Karpas-422 (cell line): Measurements from ENCODE around the gene NFATC1. TPM values are rescaled to one million over a fixed set of nuclear protein-coding genes. Genes with fewer than 3 reads are reported as not detected.

ENCODE experiments used
- DNase-seq: peaks from one replicate; pipeline ENCODE4 v3.0.0-alpha.2; 2015
- H2AFZ ChIP-seq: fragments of 200-600 bp; sonication (generic); 2 replicates; pipeline ENCODE4 v1.6.1; 2014; ENCODE audit warnings: antibody characterized with exemption, low read length, mixed read lengths
- H3K27ac ChIP-seq: fragments of 200-600 bp; sonication (generic); 2 replicates; pipeline ENCODE4 v1.5.1; 2014; ENCODE audit warnings: mild to moderate bottlenecking, low read length, moderate library complexity
- H3K27me3 ChIP-seq: fragments of 200-600 bp; sonication (generic); 2 replicates; pipeline ENCODE4 v1.6.1; 2014; ENCODE audit warnings: low read length, mixed read lengths
- H3K36me3 ChIP-seq: fragments of 200-600 bp; sonication (generic); 2 replicates; pipeline ENCODE4 v1.6.1; 2014; ENCODE audit warnings: low read length, mixed read lengths; ENCODE audit not compliant: insufficient read depth
- H3K4me1 ChIP-seq: fragments of 200-600 bp; sonication (generic); 2 replicates; pipeline ENCODE4 v1.6.1; 2014; ENCODE audit warnings: mild to moderate bottlenecking, low read length, mixed read lengths
- H3K4me2 ChIP-seq: fragments of 200-600 bp; sonication (generic); 2 replicates; pipeline ENCODE4 v1.6.1; 2014; ENCODE audit warnings: low read length, low read depth, mild to moderate bottlenecking; ENCODE audit not compliant: poor library complexity, severe bottlenecking
- H3K4me3 ChIP-seq: fragments of 200-600 bp; sonication (generic); 2 replicates; pipeline ENCODE4 v1.5.1; 2014; ENCODE audit warnings: mild to moderate bottlenecking, antibody characterized with exemption, low read length, mixed read lengths
- H3K79me2 ChIP-seq: fragments of 200-600 bp; sonication (generic); 2 replicates; pipeline ENCODE4 v1.6.1; 2014; ENCODE audit warnings: mild to moderate bottlenecking, low read length, mixed read lengths
- H3K9ac ChIP-seq: fragments of 200-600 bp; sonication (generic); 2 replicates; pipeline ENCODE4 v1.6.0; 2014; ENCODE audit warnings: low read length
- H3K9me2 ChIP-seq: fragments of 200-600 bp; sonication (generic), shearing (Covaris generic); replicated peaks from 2 replicates; pipeline ENCODE4 v1.6.0; 2014; ENCODE audit warnings: mild to moderate bottlenecking, low read length, moderate library complexity; ENCODE audit not compliant: insufficient read depth
- H3K9me3 ChIP-seq: fragments of 300-700, 200-600 bp; sonication (generic); 2 replicates; pipeline ENCODE4 v1.6.1; 2014; ENCODE audit warnings: low read length, mixed read lengths
- H4K20me1 ChIP-seq: fragments of 200-600 bp; sonication (generic); 2 replicates; pipeline ENCODE4 v1.6.1; 2014; ENCODE audit warnings: mild to moderate bottlenecking, antibody characterized with exemption, low read length, low read depth; ENCODE audit not compliant: insufficient read depth
- total RNA-seq: library from RNA; depleted of rRNA; stranded (reverse); fragments of >200 nt; shearing (Covaris generic); gene quantifications from 2 replicates; pipeline ENCODE4 v1.2.3, GENCODE V29; 2014; ENCODE audit warnings: low replicate concordance

The NFATC1 gene
- total RNA-seq, 1 experiment from 2014 or later: 46.1 TPM

GRCh38 chr18:79483971-79484491 is 88.3 kb downstream of the NFATC1 start:
- no peaks in the 10 kb centered on the region for H3K27me3 ChIP-seq
- no peaks in the 10 kb centered on the region for H3K9me3 ChIP-seq
- H3K9ac ChIP-seq: no peak overlapping the region
- DNase-seq: no peak
- H3K36me3 ChIP-seq: peaks cover 20% of the 10 kb centered on the region
- no peaks in the 10 kb centered on the region for H3K9me2 ChIP-seq
- H4K20me1 ChIP-seq: no peaks in the 10 kb centered on the region
- H3K27ac ChIP-seq: no peak overlapping the region
- no peaks in the 10 kb centered on the region for H3K4me1 ChIP-seq
- H3K79me2 ChIP-seq: peaks cover 11% of the 10 kb centered on the region; the same call in 1 of the 2 replicates
- H2AFZ ChIP-seq: no peak overlapping the region
- no peak overlapping the region for H3K4me2 ChIP-seq
- H3K4me3 ChIP-seq: no peak overlapping the region

GRCh38 chr18:79484661-79485621 is 89.2 kb downstream of the NFATC1 start:
- no peaks in the 10 kb centered on the region for H3K27me3 ChIP-seq
- H3K4me3 ChIP-seq: no peak overlapping the region
- H3K9ac ChIP-seq: no peak overlapping the region
- no peak overlapping the region for H2AFZ ChIP-seq
- no peak for DNase-seq
- H4K20me1 ChIP-seq: no peaks in the 10 kb centered on the region
- no peaks in the 10 kb centered on the region for H3K9me2 ChIP-seq
- peaks cover 13% of the 10 kb centered on the region; the same call in 1 of the 2 replicates for H3K79me2 ChIP-seq
- H3K27ac ChIP-seq: no peak overlapping the region
- no peaks in the 10 kb centered on the region for H3K9me3 ChIP-seq
- H3K36me3 ChIP-seq: peaks cover 20% of the 10 kb centered on the region
- H3K4me2 ChIP-seq: no peak overlapping the region
- H3K4me1 ChIP-seq: no peaks in the 10 kb centered on the region

- H3K79me2 ChIP-seq: peaks cover 13% of the 10 kb centered on the region; the same call in 1 of the 2 replicates
- no peak overlapping the region for H3K4me2 ChIP-seq
- H2AFZ ChIP-seq: no peak overlapping the region
- no peaks in the 10 kb centered on the region for H3K4me1 ChIP-seq
- no peaks in the 10 kb centered on the region for H3K9me3 ChIP-seq
- no peak overlapping the region for H3K4me3 ChIP-seq
- H4K20me1 ChIP-seq: no peaks in the 10 kb centered on the region
- peaks cover 26% of the 10 kb centered on the region for H3K36me3 ChIP-seq
- H3K27me3 ChIP-seq: no peaks in the 10 kb centered on the region
- no peak overlapping the region for H3K27ac ChIP-seq
- H3K9ac ChIP-seq: no peak overlapping the region
- no peak for DNase-seq
- no peaks in the 10 kb centered on the region for H3K9me2 ChIP-seq
Observed at GRCh38 chr18:79485788-79486355, 90.1 kb downstream of the NFATC1 start.

GRCh38 chr18:79486356-79487182 is 90.8 kb downstream of the NFATC1 start:
- H3K36me3 ChIP-seq: peaks cover 26% of the 10 kb centered on the region
- H3K79me2 ChIP-seq: peaks cover 13% of the 10 kb centered on the region; the same call in 1 of the 2 replicates
- no peak overlapping the region for H3K4me2 ChIP-seq
- DNase-seq: no peak
- no peak overlapping the region for H3K27ac ChIP-seq
- H3K9me3 ChIP-seq: no peaks in the 10 kb centered on the region
- H4K20me1 ChIP-seq: no peaks in the 10 kb centered on the region
- H3K9me2 ChIP-seq: no peaks in the 10 kb centered on the region
- no peaks in the 10 kb centered on the region for H3K27me3 ChIP-seq
- H2AFZ ChIP-seq: no peak overlapping the region
- H3K4me3 ChIP-seq: no peak overlapping the region
- no peaks in the 10 kb centered on the region for H3K4me1 ChIP-seq
- no peak overlapping the region for H3K9ac ChIP-seq

- Histone ChIP-seq H3K27me3 (no peaks in the 10 kb centered on the region), H3K79me2 (peaks cover 13% of the 10 kb centered on the region; the same call in 1 of the 2 replicates), H3K9ac (no peak overlapping the region), H3K4me2 (no peak overlapping the region), H3K4me1 (no peaks in the 10 kb centered on the region), H4K20me1 (no peaks in the 10 kb centered on the region), H3K27ac (no peak overlapping the region), H3K9me2 (no peaks in the 10 kb centered on the region), H3K9me3 (no peaks in the 10 kb centered on the region), H3K4me3 (no peak overlapping the region), H3K36me3 (peaks cover 29% of the 10 kb centered on the region), H2AFZ (no peak overlapping the region)
- no peak for DNase-seq
Observed at GRCh38 chr18:79487183-79487800, 91.6 kb downstream of the NFATC1 start.

- Histone ChIP-seq H3K4me3 (no peak overlapping the region), H3K27ac (no peak overlapping the region), H3K36me3 (peaks cover 29% of the 10 kb centered on the region), H3K4me1 (no peaks in the 10 kb centered on the region), H2AFZ (no peak overlapping the region), H3K9ac (no peak overlapping the region), H3K27me3 (no peaks in the 10 kb centered on the region), H3K9me2 (no peaks in the 10 kb centered on the region), H3K9me3 (no peaks in the 10 kb centered on the region), H4K20me1 (no peaks in the 10 kb centered on the region), H3K79me2 (peaks cover 13% of the 10 kb centered on the region; the same call in 1 of the 2 replicates), H3K4me2 (no peak overlapping the region)
- no peak for DNase-seq
Observed at GRCh38 chr18:79487801-79488201, 92.1 kb downstream of the NFATC1 start.

GRCh38 chr18:79488311-79489050 is 92.8 kb downstream of the NFATC1 start:
- no peaks in the 10 kb centered on the region for H4K20me1 ChIP-seq
- H3K79me2 ChIP-seq: peaks cover 13% of the 10 kb centered on the region; the same call in 1 of the 2 replicates

More at GRCh38 chr18:79488311-79489050, 92.8 kb downstream of the NFATC1 start:
- Histone ChIP-seq H3K36me3 (peaks cover 34% of the 10 kb centered on the region), H3K9me3 (no peaks in the 10 kb centered on the region), H3K4me2 (no peak overlapping the region), H2AFZ (no peak overlapping the region), H3K4me3 (no peak overlapping the region), H3K9me2 (no peaks in the 10 kb centered on the region), H3K27ac (no peak overlapping the region), H3K4me1 (no peaks in the 10 kb centered on the region), H3K9ac (no peak overlapping the region), H3K27me3 (no peaks in the 10 kb centered on the region)
- DNase-seq: no peak
